HCT116 (cell line): ENCODE results near the gene SLC38A9. TPM values are rescaled to one million over a fixed set of nuclear protein-coding genes. Genes with fewer than 3 reads are reported as not detected.

ENCODE experiments used
- ATAC-seq: fragments of 200-7000 bp; cut with Tn5 transposase; 2 replicates; pipeline ENCODE4 v1.9.1; 2020; ENCODE audit warnings: mild to moderate bottlenecking, moderate library complexity
- BruUV-seq: library from RNA; stranded (reverse); fragments of 400-500 nt; replicated peaks from 2 replicates; lab custom pipeline; 2021; lab: Mats Ljungman, UMichigan
- CTCF ChIA-PET: fragments of 300-600 bp; sonication (Branson Sonifier 250); formaldehyde crosslinking; loops from one replicate; lab custom pipeline; 2021; ENCODE audit warnings: antibody characterized with exemption; lab: Charles Lee
- POLR2A ChIA-PET: fragments of 300-600, 350-600 bp; sonication (Branson Sonifier 250); formaldehyde crosslinking; loops from one replicate; lab custom pipeline; 2021; ENCODE audit warnings: antibody characterized with exemption; lab: Charles Lee
- RAD21 ChIA-PET, 2 experiments: fragments of 300-600 bp; sonication (Branson Sonifier 250); formaldehyde crosslinking; loops; one replicate each; lab custom pipeline; 2023; ENCODE audit warnings: low total read pairs in 2 of 2; ENCODE audit not compliant: uncharacterized antibody in 2 of 2, unreplicated experiment in 2 of 2, low non-redundant PET in 1 of 2; lab: Charles Lee
- DNase-seq: peaks from one replicate; pipeline ENCODE4 v3.0.0-alpha.2; 2010; ENCODE audit warnings: low read depth, low spot score
- H2AFZ ChIP-seq: fragments of 200-600 bp; shearing (Covaris generic), sonication (generic); 2 replicates; pipeline ENCODE4 v1.6.1; 2017; ENCODE audit warnings: low read depth, mixed run types, mixed read lengths, antibody characterized with exemption, low read length; ENCODE audit not compliant: poor library complexity, severe bottlenecking
- H3K27ac ChIP-seq: 2 replicates; pipeline ENCODE4 v1.5.1; 2012; ENCODE audit warnings: low read depth, low read length
- H3K27me3 ChIP-seq: fragments of 200-600 bp; sonication (generic); 2 replicates; pipeline ENCODE4 v1.6.1; 2016; ENCODE audit warnings: mixed run types, low read length, mixed read lengths; ENCODE audit not compliant: insufficient read depth
- H3K36me3 ChIP-seq, 2 experiments: fragments of 200-500 bp in 1 of 2; fragments of 200-600 bp in 1 of 2; sonication (Bioruptor generic) in 1 of 2; sonication (generic) in 1 of 2; 2 replicates each; pipeline versions ENCODE4 v1.5.1 to v1.6.1; 2014 to 2016; ENCODE audit warnings: low read length in 2 of 2, inconsistent platforms in 1 of 2, mixed read lengths in 1 of 2, mixed run types in 1 of 2; ENCODE audit not compliant: insufficient read depth in 2 of 2, control insufficient read depth in 1 of 2
- H3K4me1 ChIP-seq, 2 experiments: fragments of 200-600 bp in 1 of 2; sonication (generic) in 1 of 2; 2 replicates each; pipeline versions ENCODE4 v1.5.1 to v1.6.1; 2012 to 2017; ENCODE audit warnings: low read length in 2 of 2, inconsistent platforms in 1 of 2, mild to moderate bottlenecking in 1 of 2, mixed read lengths in 1 of 2, mixed run types in 1 of 2, moderate library complexity in 1 of 2; ENCODE audit not compliant: insufficient read depth in 2 of 2, control insufficient read depth in 1 of 2
- H3K4me2 ChIP-seq: fragments of 200-600 bp; sonication (generic); 2 replicates; pipeline ENCODE4 v1.6.1; 2017; ENCODE audit warnings: mixed run types, low read length, mixed read lengths
- H3K4me3 ChIP-seq, 2 experiments: fragments of 200-600 bp in 1 of 2; sonication (generic) in 1 of 2; replicated peaks in 1 of 2; 2 replicates each; pipeline ENCODE4 v1.5.1; 2011 to 2016; ENCODE audit warnings: low read length in 2 of 2, control low read depth in 1 of 2, low read depth in 1 of 2, mild to moderate bottlenecking in 1 of 2, mixed read lengths in 1 of 2, mixed run types in 1 of 2
- H3K79me2 ChIP-seq: fragments of 200-600 bp; sonication (generic); 2 replicates; pipeline ENCODE4 v1.6.1; 2017; ENCODE audit warnings: mild to moderate bottlenecking, mixed run types, low read length, moderate library complexity, mixed read lengths; ENCODE audit not compliant: insufficient read depth
- H3K9ac ChIP-seq: fragments of 200-600 bp; sonication (generic); 2 replicates; pipeline ENCODE4 v1.6.1; 2016; ENCODE audit warnings: low read length, mixed read lengths
- H3K9me2 ChIP-seq: fragments of 200-600 bp; sonication (generic), shearing (Covaris generic); 2 replicates; pipeline ENCODE4 v1.6.1; 2017; ENCODE audit warnings: mixed run types, mild to moderate bottlenecking, moderate library complexity; ENCODE audit not compliant: insufficient read depth
- H3K9me3 ChIP-seq, 2 experiments: fragments of 200-500 bp in 1 of 2; fragments of 200-600 bp in 1 of 2; sonication (Bioruptor generic) in 1 of 2; sonication (generic) in 1 of 2; 2 replicates each; pipeline ENCODE4 v1.6.1; 2014 to 2017; ENCODE audit warnings: low read length in 2 of 2, mixed read lengths in 2 of 2, inconsistent platforms in 1 of 2, low read depth in 1 of 2, mild to moderate bottlenecking in 1 of 2, mixed run types in 1 of 2, moderate library complexity in 1 of 2; ENCODE audit not compliant: control insufficient read depth in 1 of 2, insufficient read depth in 1 of 2
- H4K20me1 ChIP-seq: fragments of 200-600 bp; sonication (generic), shearing (Covaris generic); 2 replicates; pipeline ENCODE4 v1.6.1; 2017; ENCODE audit warnings: mixed run types, mild to moderate bottlenecking, moderate library complexity; ENCODE audit not compliant: insufficient read depth
- CBX3 ChIP-seq: IDR thresholded peaks from 2 replicates; pipeline ENCODE4 v1.6.1; 2012; ENCODE audit warnings: low read depth
- EGR1 ChIP-seq: IDR thresholded peaks from 2 replicates; pipeline ENCODE4 v1.6.1; 2012; ENCODE audit warnings: low read depth
- FOSL1 ChIP-seq: IDR thresholded peaks from 2 replicates; pipeline ENCODE4 v1.6.1; 2012; ENCODE audit warnings: low read depth
- JUND ChIP-seq: IDR thresholded peaks from 2 replicates; pipeline ENCODE4 v1.6.1; 2012
- RAD21 ChIP-seq: IDR thresholded peaks from 2 replicates; pipeline ENCODE4 v1.6.1; 2012; ENCODE audit warnings: low read depth, mild to moderate bottlenecking
- intact Hi-C: fragments of 100-400 bp; cut with micrococcal nuclease; formaldehyde crosslinking; loops from 2 replicates; pipeline ENCODE4 v1.10.0; 2022
- total RNA-seq: library from RNA; stranded (reverse); gene quantifications from one replicate; pipeline ENCODE4 v1.2.1, GENCODE V29; 2021; ENCODE audit not compliant: unreplicated experiment
- TF ChIP-seq, protein P1 (sequence below): IDR thresholded peaks from 2 replicates; pipeline ENCODE4 v1.6.1; 2012
- TF ChIP-seq, protein P2 (sequence below): IDR thresholded peaks from 2 replicates; pipeline ENCODE4 v1.6.1; 2012; ENCODE audit warnings: low read depth

SLC38A9 gene
- total RNA-seq, 1 experiment from 2014 or later = 12.6 TPM

DNA sequence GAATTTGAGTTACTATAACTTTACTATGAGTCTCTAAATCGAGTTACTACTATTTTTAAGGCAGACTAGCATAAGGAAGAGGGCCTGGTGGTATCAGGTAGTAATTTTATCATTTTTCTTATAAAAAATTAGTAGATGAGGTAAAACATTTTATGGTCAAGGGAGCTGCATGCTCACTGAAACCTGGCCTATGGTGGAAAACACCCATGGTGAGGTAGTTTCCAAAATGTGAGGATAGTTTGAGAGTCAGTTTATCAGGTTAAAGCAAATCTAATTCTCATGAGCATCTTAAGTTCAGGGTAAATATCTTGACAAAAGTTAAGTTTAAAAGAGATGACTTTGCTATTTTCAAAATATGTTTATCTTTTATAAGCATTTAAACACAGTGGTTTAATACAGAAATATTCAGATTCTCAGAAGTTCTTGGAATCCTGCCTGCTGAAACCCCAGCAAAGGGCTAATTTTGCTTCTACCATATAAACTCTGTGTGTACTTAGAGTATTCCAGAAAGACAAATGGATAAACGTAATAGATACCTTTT is 35.7 kb upstream of the SLC38A9 start:
- no peak overlapping the region for H3K27ac ChIP-seq
- intact Hi-C loops = no loop called here
- H3K9me3 ChIP-seq = no peaks in the 10 kb centered on the region
- H3K4me1 ChIP-seq = peaks cover 0 to 4% of the 10 kb centered on the region in 2 experiments; a peak in 2 of 4 replicates
- H3K9me2 ChIP-seq = no peaks in the 10 kb centered on the region
- TF ChIP-seq JUND (no peak), FOSL1 (no peak), EGR1 (no peak), RAD21 (no peak), CBX3 (no peak)
- TF ChIP-seq, protein P1, sequence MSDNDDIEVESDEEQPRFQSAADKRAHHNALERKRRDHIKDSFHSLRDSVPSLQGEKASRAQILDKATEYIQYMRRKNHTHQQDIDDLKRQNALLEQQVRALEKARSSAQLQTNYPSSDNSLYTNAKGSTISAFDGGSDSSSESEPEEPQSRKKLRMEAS = no peak
- ChIA-PET CTCF (no interaction called here), RAD21 (no interaction called here), POLR2A (no interaction called here)
- H3K36me3 ChIP-seq = no peaks in the 10 kb centered on the region
- H3K4me2 ChIP-seq = no peak overlapping the region
- DNase-seq = no peak
- BruUV-seq = no TSS peak
- no peaks in the 10 kb centered on the region for H3K79me2 ChIP-seq
- no peak overlapping the region for H3K4me3 ChIP-seq
- no peaks in the 10 kb centered on the region for H4K20me1 ChIP-seq
- ATAC-seq = no peak
- H3K27me3 ChIP-seq = no peaks in the 10 kb centered on the region
- no peak overlapping the region for H3K9ac ChIP-seq
- H2AFZ ChIP-seq = no peak overlapping the region

DNA sequence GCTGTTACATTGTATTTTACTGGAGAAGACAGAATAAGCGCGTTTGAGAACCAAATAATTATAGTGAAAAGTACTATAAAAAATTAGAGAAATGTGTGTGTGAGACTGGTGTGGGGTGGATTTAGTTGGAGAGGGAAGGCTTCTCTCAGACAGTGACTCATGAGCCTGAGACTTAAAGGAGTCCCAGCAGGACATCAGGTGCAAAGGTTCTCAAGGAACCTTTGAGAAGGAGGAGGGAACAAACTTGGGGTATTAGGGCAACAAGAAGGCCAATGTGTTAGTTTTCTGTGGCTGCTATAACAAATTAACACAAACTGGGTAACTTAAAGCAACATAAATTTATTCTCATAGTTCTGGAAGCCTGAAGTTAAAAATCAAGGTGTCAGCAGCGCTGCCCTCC is 30.7 kb upstream of the SLC38A9 start:
- Histone ChIP-seq H3K9me2 (no peaks in the 10 kb centered on the region), H3K27me3 (no peaks in the 10 kb centered on the region), H3K36me3 (no peaks in the 10 kb centered on the region), H3K79me2 (no peaks in the 10 kb centered on the region), H3K9me3 (no peaks in the 10 kb centered on the region), H4K20me1 (no peaks in the 10 kb centered on the region), H3K4me2 (peak overlapping the region; percentile 7; the same call in 1 of the 2 replicates), H3K27ac (no peak overlapping the region), H3K9ac (no peak overlapping the region), H3K4me1 (peaks cover 0 to 8% of the 10 kb centered on the region in 2 experiments; a peak in 2 of 4 replicates), H2AFZ (no peak overlapping the region), H3K4me3 (no peak overlapping the region)
- DNase-seq (no peak), ATAC-seq (no peak)
- TF ChIP-seq, protein P2, sequence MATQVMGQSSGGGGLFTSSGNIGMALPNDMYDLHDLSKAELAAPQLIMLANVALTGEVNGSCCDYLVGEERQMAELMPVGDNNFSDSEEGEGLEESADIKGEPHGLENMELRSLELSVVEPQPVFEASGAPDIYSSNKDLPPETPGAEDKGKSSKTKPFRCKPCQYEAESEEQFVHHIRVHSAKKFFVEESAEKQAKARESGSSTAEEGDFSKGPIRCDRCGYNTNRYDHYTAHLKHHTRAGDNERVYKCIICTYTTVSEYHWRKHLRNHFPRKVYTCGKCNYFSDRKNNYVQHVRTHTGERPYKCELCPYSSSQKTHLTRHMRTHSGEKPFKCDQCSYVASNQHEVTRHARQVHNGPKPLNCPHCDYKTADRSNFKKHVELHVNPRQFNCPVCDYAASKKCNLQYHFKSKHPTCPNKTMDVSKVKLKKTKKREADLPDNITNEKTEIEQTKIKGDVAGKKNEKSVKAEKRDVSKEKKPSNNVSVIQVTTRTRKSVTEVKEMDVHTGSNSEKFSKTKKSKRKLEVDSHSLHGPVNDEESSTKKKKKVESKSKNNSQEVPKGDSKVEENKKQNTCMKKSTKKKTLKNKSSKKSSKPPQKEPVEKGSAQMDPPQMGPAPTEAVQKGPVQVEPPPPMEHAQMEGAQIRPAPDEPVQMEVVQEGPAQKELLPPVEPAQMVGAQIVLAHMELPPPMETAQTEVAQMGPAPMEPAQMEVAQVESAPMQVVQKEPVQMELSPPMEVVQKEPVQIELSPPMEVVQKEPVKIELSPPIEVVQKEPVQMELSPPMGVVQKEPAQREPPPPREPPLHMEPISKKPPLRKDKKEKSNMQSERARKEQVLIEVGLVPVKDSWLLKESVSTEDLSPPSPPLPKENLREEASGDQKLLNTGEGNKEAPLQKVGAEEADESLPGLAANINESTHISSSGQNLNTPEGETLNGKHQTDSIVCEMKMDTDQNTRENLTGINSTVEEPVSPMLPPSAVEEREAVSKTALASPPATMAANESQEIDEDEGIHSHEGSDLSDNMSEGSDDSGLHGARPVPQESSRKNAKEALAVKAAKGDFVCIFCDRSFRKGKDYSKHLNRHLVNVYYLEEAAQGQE = no peak
- TF ChIP-seq CBX3 (no peak), JUND (0 out of 2 replicates have a peak, but pooled peaks have one; percentile 14)
- ChIA-PET POLR2A (no interaction called here), CTCF (no interaction called here), RAD21 (no interaction called here)
- BruUV-seq = no TSS peak
- intact Hi-C loops = no loop called here
